WTC11 (cell line): Measurements from ENCODE around the gene ADGRF1. TPM values are rescaled to one million over a fixed set of nuclear protein-coding genes. Genes with fewer than 3 reads are reported as not detected.

Experiments
- ATAC-seq: fragments of 200-7000 bp; cut with Tn5 transposase; 2 replicates; pipeline ENCODE4 v1.10.0; 2021; ENCODE audit warnings: mild to moderate bottlenecking, moderate library complexity
- CTCF ChIA-PET: fragments of 300-600 bp; sonication (Branson Sonifier 250); formaldehyde crosslinking; loops from one replicate; lab custom pipeline; 2021; ENCODE audit warnings: antibody characterized with exemption; lab: Charles Lee
- POLR2A ChIA-PET: fragments of 350-600 bp; sonication (Branson Sonifier 250); formaldehyde crosslinking; loops from one replicate; lab custom pipeline; 2021; ENCODE audit warnings: antibody characterized with exemption; lab: Charles Lee
- DNase-seq: peaks from one replicate; pipeline ENCODE4 v3.0.0; 2021; ENCODE audit warnings: low spot score
- H3K27ac Mint-ChIP-seq: 2 replicates; pipeline ENCODE4 v1.8.0; 2021; ENCODE audit warnings: mixed read lengths
- H3K27me3 Mint-ChIP-seq: 2 replicates; pipeline ENCODE4 v1.8.0; 2021; ENCODE audit warnings: low read depth, mild to moderate bottlenecking, moderate library complexity, mixed read lengths
- H3K36me3 Mint-ChIP-seq: 2 replicates; pipeline ENCODE4 v1.8.0; 2021; ENCODE audit warnings: mixed read lengths
- H3K4me1 Mint-ChIP-seq: 2 replicates; pipeline ENCODE4 v1.8.0; 2022; ENCODE audit warnings: mixed read lengths
- H3K4me3 Mint-ChIP-seq: 2 replicates; pipeline ENCODE4 v1.8.0; 2021; ENCODE audit warnings: mild to moderate bottlenecking, moderate library complexity, mixed read lengths
- H3K9me3 Mint-ChIP-seq: 2 replicates; pipeline ENCODE4 v1.8.0; 2021; ENCODE audit warnings: mixed read lengths
- ATF1 ChIP-seq: sonication (generic); formaldehyde crosslinking; IDR thresholded peaks from 2 replicates; pipeline ENCODE4 v1.8.1; 2023; ENCODE audit warnings: mild to moderate bottlenecking, moderate library complexity, missing genetic modification reagents
- CREM ChIP-seq: sonication (generic); formaldehyde crosslinking; IDR thresholded peaks from 2 replicates; pipeline ENCODE4 v1.8.1; 2022; ENCODE audit warnings: mild to moderate bottlenecking, missing genetic modification reagents, moderate library complexity
- EMX1 ChIP-seq: fragments of 250-450 bp; sonication (Bioruptor Pico); IDR thresholded peaks from 2 replicates; pipeline ENCODE4 v1.8.0; 2021; ENCODE audit warnings: mild to moderate bottlenecking
- ERG ChIP-seq: fragments of 250-450 bp; sonication (Bioruptor Pico); IDR thresholded peaks from 2 replicates; pipeline ENCODE4 v1.8.0; 2021; ENCODE audit warnings: mild to moderate bottlenecking
- ESRRA ChIP-seq: sonication (generic); formaldehyde crosslinking; IDR thresholded peaks from 2 replicates; pipeline ENCODE4 v1.8.1; 2022; ENCODE audit warnings: mild to moderate bottlenecking, missing genetic modification reagents, borderline replicate concordance
- ETV6 ChIP-seq: sonication (generic); formaldehyde crosslinking; IDR thresholded peaks from 2 replicates; pipeline ENCODE4 v1.8.1; 2022; ENCODE audit warnings: mild to moderate bottlenecking, missing genetic modification reagents
- FOXK1 ChIP-seq: sonication (generic); formaldehyde crosslinking; IDR thresholded peaks from 2 replicates; pipeline ENCODE4 v1.8.0; 2022; ENCODE audit warnings: mild to moderate bottlenecking, moderate library complexity, missing genetic modification reagents
- HMGA2 ChIP-seq: fragments of 250-450 bp; sonication (Bioruptor Pico); IDR thresholded peaks from 2 replicates; pipeline ENCODE4 v1.4.0; 2021; ENCODE audit warnings: mild to moderate bottlenecking, moderate library complexity
- JAZF1 ChIP-seq: fragments of 250-450 bp; sonication (Bioruptor Pico); IDR thresholded peaks from 2 replicates; pipeline ENCODE4 v1.9.0; 2021; ENCODE audit warnings: moderate library complexity, mild to moderate bottlenecking, inconsistent platforms
- MAX ChIP-seq: sonication (generic); formaldehyde crosslinking; IDR thresholded peaks from 2 replicates; pipeline ENCODE4 v1.8.0; 2022; ENCODE audit warnings: mild to moderate bottlenecking, missing genetic modification reagents
- MLX ChIP-seq: sonication (generic); formaldehyde crosslinking; IDR thresholded peaks from 2 replicates; pipeline ENCODE4 v1.8.1; 2023; ENCODE audit warnings: mild to moderate bottlenecking, missing genetic modification reagents, moderate library complexity
- MXD4 ChIP-seq: fragments of 250-450 bp; sonication (Bioruptor Pico); IDR thresholded peaks from 2 replicates; pipeline ENCODE4 v1.8.0; 2021; ENCODE audit warnings: mild to moderate bottlenecking, moderate library complexity, borderline replicate concordance
- MYBL2 ChIP-seq: sonication (generic); formaldehyde crosslinking; IDR thresholded peaks from 2 replicates; pipeline ENCODE4 v1.8.1; 2023; ENCODE audit warnings: mild to moderate bottlenecking, moderate library complexity, missing genetic modification reagents
- PRRX2 ChIP-seq: fragments of 250-450 bp; sonication (Bioruptor Pico); IDR thresholded peaks from 2 replicates; pipeline ENCODE4 v1.8.0; 2021; ENCODE audit warnings: mild to moderate bottlenecking
- SMAD3 ChIP-seq: sonication (generic); formaldehyde crosslinking; IDR thresholded peaks from 2 replicates; pipeline ENCODE4 v1.8.0; 2022; ENCODE audit warnings: missing genetic modification reagents, mild to moderate bottlenecking, borderline replicate concordance
- SP1 ChIP-seq: sonication (generic); formaldehyde crosslinking; conservative IDR thresholded peaks from 2 replicates; pipeline ENCODE4 v1.8.1; 2022; ENCODE audit warnings: missing genetic modification reagents
- TEAD1 ChIP-seq: sonication (generic); formaldehyde crosslinking; IDR thresholded peaks from 2 replicates; pipeline ENCODE4 v1.8.0; 2022; ENCODE audit warnings: mild to moderate bottlenecking, missing genetic modification reagents
- USF2 ChIP-seq: sonication (generic); formaldehyde crosslinking; IDR thresholded peaks from 2 replicates; pipeline ENCODE4 v1.8.1; 2023; ENCODE audit warnings: mild to moderate bottlenecking, missing genetic modification reagents, moderate library complexity
- ZNF121 ChIP-seq: sonication (generic); formaldehyde crosslinking; IDR thresholded peaks from 2 replicates; pipeline ENCODE4 v1.8.0; 2023; ENCODE audit warnings: missing genetic modification reagents
- ZNF219 ChIP-seq: sonication (generic); formaldehyde crosslinking; IDR thresholded peaks from 2 replicates; pipeline ENCODE4 v1.8.0; 2023; ENCODE audit warnings: missing genetic modification reagents, mild to moderate bottlenecking, borderline replicate concordance
- ZNF232 ChIP-seq: sonication (generic); formaldehyde crosslinking; IDR thresholded peaks from 2 replicates; pipeline ENCODE4 v1.8.0; 2022; ENCODE audit warnings: mild to moderate bottlenecking, missing genetic modification reagents
- ZNF416 ChIP-seq: fragments of 250-450 bp; sonication (Bioruptor Pico); IDR thresholded peaks from 2 replicates; pipeline ENCODE4 v1.9.0; 2021; ENCODE audit warnings: mild to moderate bottlenecking, inconsistent platforms
- ZNF423 ChIP-seq: fragments of 250-450 bp; sonication (Bioruptor Pico); IDR thresholded peaks from 2 replicates; pipeline ENCODE4 v2.1.2; 2022; ENCODE audit warnings: mild to moderate bottlenecking, moderate library complexity
- ZNF671 ChIP-seq: fragments of 250-450 bp; sonication (Bioruptor Pico); IDR thresholded peaks from 2 replicates; pipeline ENCODE4 v1.8.0; 2021; ENCODE audit warnings: mild to moderate bottlenecking
- ZSCAN18 ChIP-seq: fragments of 250-450 bp; sonication (Bioruptor Pico); IDR thresholded peaks from 2 replicates; pipeline ENCODE4 v2.1.2; 2022; ENCODE audit warnings: mild to moderate bottlenecking, moderate library complexity
- total RNA-seq: library from RNA; stranded (reverse); gene quantifications from 3 replicates; pipeline ENCODE4 v1.2.3, GENCODE V29; 2021
- TF ChIP-seq, protein P1 (sequence below): fragments of 200-600 bp; IDR thresholded peaks from 2 replicates; pipeline ENCODE4 v1.8.0; 2022; ENCODE audit warnings: antibody characterized with exemption
- TF ChIP-seq, protein P2 (sequence below): sonication (generic); formaldehyde crosslinking; IDR thresholded peaks from 2 replicates; pipeline ENCODE4 v1.8.1; 2023; ENCODE audit warnings: mild to moderate bottlenecking, moderate library complexity, missing genetic modification reagents

The ADGRF1 gene
- total RNA-seq, 1 experiment from 2014 or later, result 0.26 TPM

GRCh38 chr6:47086051-47086770 lies 44.1 kb upstream of the ADGRF1 start:
- ChIA-PET POLR2A (no interaction called here), CTCF (no interaction called here)
- Mint-ChIP-seq H3K36me3 (no peaks in the 10 kb centered on the region), H3K4me1 (0 out of 2 replicates have a peak, but pooled peaks cover 4% of the 10 kb centered on the region), H3K4me3 (no peak overlapping the region), H3K9me3 (no peaks in the 10 kb centered on the region), H3K27ac (no peak overlapping the region), H3K27me3 (no peaks in the 10 kb centered on the region)
- TF ChIP-seq ERG (CRISPR knock-in tag) (no peak), MYBL2 (CRISPR knock-in tag) (no peak), HMGA2 (no peak), ZNF416 (no peak), ZNF121 (no peak), TEAD1 (no peak)
- no peak for DNase-seq
- no peak for ATAC-seq

DNA sequence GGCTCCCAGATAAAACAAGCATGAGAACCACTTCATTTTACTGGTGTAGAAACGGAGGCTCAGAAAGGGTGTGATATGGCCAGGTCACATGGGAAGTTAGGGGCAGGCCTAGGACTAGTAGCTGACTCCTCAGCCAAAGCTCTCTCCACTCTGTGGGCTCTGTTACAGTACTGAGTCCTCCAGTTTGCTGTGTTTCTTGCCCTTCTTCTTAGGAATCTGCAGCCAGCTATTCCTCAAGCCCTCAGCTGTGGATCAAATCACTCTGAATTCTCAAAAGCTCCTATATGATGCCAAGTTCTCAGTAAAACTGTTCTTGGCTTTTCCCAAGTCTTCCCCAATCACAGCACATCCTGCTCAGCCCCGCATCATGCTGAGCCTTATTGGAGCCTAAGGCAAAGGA lies 42.5 kb upstream of the ADGRF1 start:
- H3K4me1 Mint-ChIP-seq, result no peaks in the 10 kb centered on the region
- ATAC-seq (no peak; the same call in 1 of the 2 replicates), DNase-seq (no peak)
- POLR2A ChIA-PET, result interaction anchor here (0.6 kb wide), 1 partner anchor 164 kb away, joined by 6 read pairs; no protein-coding TSS in a partner anchor
- no peaks in the 10 kb centered on the region for H3K27me3 Mint-ChIP-seq
- H3K27ac Mint-ChIP-seq, result no peak overlapping the region
- peaks cover 5% of the 10 kb centered on the region; the same call in 1 of the 2 replicates for H3K9me3 Mint-ChIP-seq
- no peaks in the 10 kb centered on the region for H3K36me3 Mint-ChIP-seq
- CTCF ChIA-PET, result no interaction called here
- TF ChIP-seq, protein P1, sequence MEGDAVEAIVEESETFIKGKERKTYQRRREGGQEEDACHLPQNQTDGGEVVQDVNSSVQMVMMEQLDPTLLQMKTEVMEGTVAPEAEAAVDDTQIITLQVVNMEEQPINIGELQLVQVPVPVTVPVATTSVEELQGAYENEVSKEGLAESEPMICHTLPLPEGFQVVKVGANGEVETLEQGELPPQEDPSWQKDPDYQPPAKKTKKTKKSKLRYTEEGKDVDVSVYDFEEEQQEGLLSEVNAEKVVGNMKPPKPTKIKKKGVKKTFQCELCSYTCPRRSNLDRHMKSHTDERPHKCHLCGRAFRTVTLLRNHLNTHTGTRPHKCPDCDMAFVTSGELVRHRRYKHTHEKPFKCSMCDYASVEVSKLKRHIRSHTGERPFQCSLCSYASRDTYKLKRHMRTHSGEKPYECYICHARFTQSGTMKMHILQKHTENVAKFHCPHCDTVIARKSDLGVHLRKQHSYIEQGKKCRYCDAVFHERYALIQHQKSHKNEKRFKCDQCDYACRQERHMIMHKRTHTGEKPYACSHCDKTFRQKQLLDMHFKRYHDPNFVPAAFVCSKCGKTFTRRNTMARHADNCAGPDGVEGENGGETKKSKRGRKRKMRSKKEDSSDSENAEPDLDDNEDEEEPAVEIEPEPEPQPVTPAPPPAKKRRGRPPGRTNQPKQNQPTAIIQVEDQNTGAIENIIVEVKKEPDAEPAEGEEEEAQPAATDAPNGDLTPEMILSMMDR, result no peak
- no peak for TF ChIP-seq MXD4 (CRISPR knock-in tag)
- no peak for TF ChIP-seq ATF1 (CRISPR knock-in tag)
- H3K4me3 Mint-ChIP-seq, result no peak overlapping the region

DNA sequence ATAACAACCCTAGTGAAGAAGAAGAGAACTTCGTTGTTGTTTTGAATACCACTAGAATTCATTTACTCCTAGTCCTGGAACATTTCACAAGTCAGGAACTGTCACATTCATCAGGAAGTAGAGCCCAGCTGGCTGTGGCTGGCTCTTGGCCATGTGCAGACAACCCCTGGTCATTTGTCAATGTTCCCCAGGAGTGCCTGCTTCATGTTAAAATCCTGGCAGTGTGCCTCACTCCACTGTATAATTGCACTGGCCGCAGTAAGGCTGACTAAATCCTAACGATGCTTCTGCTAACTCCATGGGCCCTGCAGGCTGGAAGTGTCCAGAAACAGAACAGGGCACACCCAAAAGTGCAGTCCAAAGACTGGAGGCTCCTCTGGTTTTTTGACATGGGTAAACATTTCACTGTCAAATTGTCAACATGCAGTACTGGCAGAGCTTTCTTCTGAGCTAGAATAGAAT lies 41.5 kb upstream of the ADGRF1 start:
- DNase-seq, result no peak
- ChIA-PET CTCF (no interaction called here), POLR2A (no interaction called here)
- H3K4me1 Mint-ChIP-seq, result no peaks in the 10 kb centered on the region
- no peak overlapping the region for H3K27ac Mint-ChIP-seq
- no peaks in the 10 kb centered on the region for H3K36me3 Mint-ChIP-seq
- no peaks in the 10 kb centered on the region for H3K27me3 Mint-ChIP-seq
- no peak overlapping the region for H3K4me3 Mint-ChIP-seq
- H3K9me3 Mint-ChIP-seq, result peaks cover 5% of the 10 kb centered on the region; the same call in 1 of the 2 replicates
- no peak for ATAC-seq
- no peak for TF ChIP-seq JAZF1 (CRISPR knock-in tag)
- TF ChIP-seq MLX (CRISPR knock-in tag), result no peak
- TF ChIP-seq ESRRA, result no peak
- no peak for TF ChIP-seq ZNF219 (CRISPR knock-in tag)
- no peak for TF ChIP-seq MAX (CRISPR knock-in tag)
- TF ChIP-seq SP1 (CRISPR knock-in tag), result no peak
- no peak for TF ChIP-seq ZNF423 (CRISPR knock-in tag)
- TF ChIP-seq, protein P2, sequence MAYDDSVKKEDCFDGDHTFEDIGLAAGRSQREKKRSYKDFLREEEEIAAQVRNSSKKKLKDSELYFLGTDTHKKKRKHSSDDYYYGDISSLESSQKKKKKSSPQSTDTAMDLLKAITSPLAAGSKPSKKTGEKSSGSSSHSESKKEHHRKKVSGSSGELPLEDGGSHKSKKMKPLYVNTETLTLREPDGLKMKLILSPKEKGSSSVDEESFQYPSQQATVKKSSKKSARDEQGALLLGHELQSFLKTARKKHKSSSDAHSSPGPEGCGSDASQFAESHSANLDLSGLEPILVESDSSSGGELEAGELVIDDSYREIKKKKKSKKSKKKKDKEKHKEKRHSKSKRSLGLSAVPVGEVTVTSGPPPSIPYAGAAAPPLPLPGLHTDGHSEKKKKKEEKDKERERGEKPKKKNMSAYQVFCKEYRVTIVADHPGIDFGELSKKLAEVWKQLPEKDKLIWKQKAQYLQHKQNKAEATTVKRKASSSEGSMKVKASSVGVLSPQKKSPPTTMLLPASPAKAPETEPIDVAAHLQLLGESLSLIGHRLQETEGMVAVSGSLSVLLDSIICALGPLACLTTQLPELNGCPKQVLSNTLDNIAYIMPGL, result no peak
- TF ChIP-seq USF2 (CRISPR knock-in tag), result no peak
- TF ChIP-seq FOXK1, result no peak
- TF ChIP-seq CREM (CRISPR knock-in tag), result no peak
- no peak for TF ChIP-seq ETV6 (CRISPR knock-in tag)
- no peak for TF ChIP-seq ZSCAN18
- TF ChIP-seq PRRX2 (CRISPR knock-in tag), result no peak
- TF ChIP-seq SMAD3 (CRISPR knock-in tag), result no peak
- TF ChIP-seq EMX1 (CRISPR knock-in tag), result no peak
- no peak for TF ChIP-seq ZNF671 (CRISPR knock-in tag)
- TF ChIP-seq ZNF232 (CRISPR knock-in tag), result no peak
